ENCODE measurements around the gene RAP2A. TPM values are rescaled to one million over a fixed set of nuclear protein-coding genes. Genes with fewer than 3 reads are reported as not detected.

The RAP2A gene
- total RNA-seq, 1 donor from 2014 or later = 70.9 TPM

DNA sequence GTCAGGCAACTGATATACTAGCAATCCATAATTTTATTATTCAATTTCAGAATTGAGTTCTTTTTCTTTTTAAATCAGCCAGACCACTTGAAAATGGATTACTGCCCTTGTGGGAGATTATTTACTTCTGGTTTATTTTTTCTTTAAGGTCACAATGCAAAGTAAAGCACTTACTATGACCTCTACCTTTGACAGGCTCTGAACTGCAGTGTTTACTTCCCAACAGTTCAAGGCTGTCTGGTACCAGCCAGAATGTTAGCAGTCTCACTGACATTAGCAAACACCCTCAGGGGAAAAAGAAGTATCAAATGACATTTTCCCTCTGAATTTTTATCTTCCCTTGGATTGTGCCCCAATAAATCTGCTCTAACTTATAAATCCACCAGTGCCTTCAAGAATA is 57.5 kb downstream of the RAP2A start:
- Histone ChIP-seq H3K36me3 (no peaks in the 10 kb centered on the region), H3K9me3 (ENCODE audit: low read depth) (no peaks in the 10 kb centered on the region), H3K27ac (no peak overlapping the region), H3K4me2 (no peak overlapping the region), H2AFZ (replicated peaks) (no peak overlapping the region), H3K79me2 (ENCODE audit: low read depth) (no peaks in the 10 kb centered on the region), H4K20me1 (ENCODE audit: low read depth) (no peaks in the 10 kb centered on the region), H3F3A (ENCODE audit: low read depth) (no peaks in the 10 kb centered on the region), H3K9ac (no peak overlapping the region), H3K4me1 (no peaks in the 10 kb centered on the region), H3K4me3 (no peak overlapping the region), H3K27me3 (no peaks in the 10 kb centered on the region)
- TF ChIP-seq EZH2phosphoT487 (IDR thresholded peaks at IDR 0.05) = no peak
- no peak for TF ChIP-seq EZH2 (IDR thresholded peaks at IDR 0.05)
- no peak for TF ChIP-seq CTCF (IDR thresholded peaks at IDR 0.05)
- Mint-ChIP-seq H3K27me3 (ENCODE audit: insufficient read depth, low read depth) (no peaks in the 10 kb centered on the region), H3K4me1 (no peaks in the 10 kb centered on the region), H3K9me3 (peaks cover 9% of the 10 kb centered on the region), H3K36me3 (no peaks in the 10 kb centered on the region), H3K27ac (no peak overlapping the region), H3K4me3 (no peak overlapping the region)
- no peak for DNase-seq (ENCODE audit: low spot score)

DNA sequence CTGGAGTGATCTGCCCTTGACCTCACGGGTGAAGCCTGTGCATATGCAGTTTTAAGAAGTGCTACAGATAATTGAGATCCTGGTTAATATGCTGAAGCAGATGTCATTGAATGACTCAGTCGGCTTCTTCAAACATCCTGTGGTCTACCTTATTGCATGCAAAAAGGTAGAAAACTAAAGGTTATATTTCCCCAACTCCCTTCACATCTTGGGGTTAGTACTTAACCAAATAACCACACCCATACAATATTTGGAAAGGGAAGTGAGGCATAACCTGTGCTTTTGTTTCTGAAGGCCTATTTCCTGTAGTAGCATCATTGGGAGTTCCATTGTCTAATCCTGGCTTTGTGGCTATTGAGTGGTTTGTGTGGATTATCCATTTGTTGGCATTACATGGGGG is 58.3 kb downstream of the RAP2A start:
- Histone ChIP-seq H3K27me3 (no peaks in the 10 kb centered on the region), H3K4me2 (no peak overlapping the region), H3K4me1 (no peaks in the 10 kb centered on the region), H3K9ac (no peak overlapping the region), H3K27ac (no peak overlapping the region), H4K20me1 (ENCODE audit: low read depth) (no peaks in the 10 kb centered on the region), H3K4me3 (no peak overlapping the region), H3K36me3 (no peaks in the 10 kb centered on the region), H2AFZ (replicated peaks) (no peak overlapping the region), H3K79me2 (ENCODE audit: low read depth) (no peaks in the 10 kb centered on the region), H3F3A (ENCODE audit: low read depth) (no peaks in the 10 kb centered on the region), H3K9me3 (ENCODE audit: low read depth) (no peaks in the 10 kb centered on the region)
- Mint-ChIP-seq H3K27me3 (ENCODE audit: insufficient read depth, low read depth) (no peaks in the 10 kb centered on the region), H3K36me3 (no peaks in the 10 kb centered on the region), H3K4me1 (no peaks in the 10 kb centered on the region), H3K27ac (no peak overlapping the region), H3K9me3 (peaks cover 9% of the 10 kb centered on the region), H3K4me3 (no peak overlapping the region)
- no peak for DNase-seq (ENCODE audit: low spot score)
- TF ChIP-seq EZH2 (IDR thresholded peaks at IDR 0.05) (no peak), EZH2phosphoT487 (IDR thresholded peaks at IDR 0.05) (no peak), CTCF (IDR thresholded peaks at IDR 0.05) (no peak)

- no peaks in the 10 kb centered on the region for H3K36me3 ChIP-seq
- no peak overlapping the region for H3K4me3 Mint-ChIP-seq
- no peaks in the 10 kb centered on the region for H4K20me1 ChIP-seq (ENCODE audit: low read depth)
- no peaks in the 10 kb centered on the region for H3K9me3 ChIP-seq (ENCODE audit: low read depth)
- no peak overlapping the region for H3K9ac ChIP-seq
- H3K27ac ChIP-seq = no peak overlapping the region
- H3K4me1 Mint-ChIP-seq = no peaks in the 10 kb centered on the region
- no peak overlapping the region for H3K27ac Mint-ChIP-seq
- TF ChIP-seq CTCF (IDR thresholded peaks at IDR 0.05) (no peak), EZH2 (IDR thresholded peaks at IDR 0.05) (no peak), EZH2phosphoT487 (IDR thresholded peaks at IDR 0.05) (no peak)
- no peaks in the 10 kb centered on the region for H3F3A ChIP-seq (ENCODE audit: low read depth)
- no peaks in the 10 kb centered on the region for H3K36me3 Mint-ChIP-seq
- no peaks in the 10 kb centered on the region for H3K27me3 ChIP-seq
- no peaks in the 10 kb centered on the region for H3K4me1 ChIP-seq
- DNase-seq (ENCODE audit: low spot score) = no peak
- no peak overlapping the region for H3K4me3 ChIP-seq
- H3K9me3 Mint-ChIP-seq = peaks cover 9% of the 10 kb centered on the region
- H2AFZ ChIP-seq (replicated peaks) = no peak overlapping the region
- no peaks in the 10 kb centered on the region for H3K27me3 Mint-ChIP-seq (ENCODE audit: insufficient read depth, low read depth)
- H3K4me2 ChIP-seq = no peak overlapping the region
- no peaks in the 10 kb centered on the region for H3K79me2 ChIP-seq (ENCODE audit: low read depth)
Observed at GRCh38 chr13:97492684-97493371, 58.9 kb downstream of the RAP2A start.

Data from neural progenitor cell (in vitro differentiated cells).